HG03520 (cell line): ENCODE measurements around the gene TSEN54.

ENCODE experiments used
- ATAC-seq: cut with Tn5 transposase; IDR thresholded peaks from one replicate; pipeline ENCODE4 v1.9.1; 2021; ENCODE audit warnings: mild to moderate bottlenecking, moderate library complexity; ENCODE audit not compliant: unreplicated experiment

Gene TSEN54

DNA sequence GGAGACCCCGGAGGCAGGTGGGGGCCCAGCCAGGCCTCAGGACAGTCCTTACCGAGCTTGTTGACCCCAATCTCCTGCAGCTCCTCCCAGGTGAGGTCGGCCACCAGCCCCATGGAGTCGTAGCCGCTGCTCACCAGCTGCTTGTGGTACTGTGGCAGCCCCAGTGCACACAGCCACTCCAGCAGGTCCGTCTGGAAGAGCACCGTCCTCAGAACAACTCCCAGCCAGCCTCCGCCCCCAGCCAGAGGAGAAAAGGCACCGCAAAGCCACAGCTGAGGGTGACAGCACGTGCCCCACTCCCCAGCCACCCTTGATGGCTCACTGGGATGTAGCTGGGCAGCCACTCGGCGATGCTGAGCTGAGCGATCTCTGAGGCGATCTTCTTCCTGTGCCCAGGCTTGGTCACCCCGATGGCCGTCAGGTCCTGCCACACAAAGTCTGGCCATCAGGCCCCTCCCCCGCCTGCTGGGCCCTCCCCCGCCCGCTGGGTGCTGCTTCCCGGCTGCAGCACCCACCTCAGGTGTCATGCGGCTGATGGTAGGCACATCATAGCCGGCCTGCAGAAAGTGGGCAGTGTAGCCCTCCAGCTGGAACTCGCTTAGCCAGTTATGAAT, 12.9 kb upstream of the TSEN54 start:
- no peak for ATAC-seq

DNA sequence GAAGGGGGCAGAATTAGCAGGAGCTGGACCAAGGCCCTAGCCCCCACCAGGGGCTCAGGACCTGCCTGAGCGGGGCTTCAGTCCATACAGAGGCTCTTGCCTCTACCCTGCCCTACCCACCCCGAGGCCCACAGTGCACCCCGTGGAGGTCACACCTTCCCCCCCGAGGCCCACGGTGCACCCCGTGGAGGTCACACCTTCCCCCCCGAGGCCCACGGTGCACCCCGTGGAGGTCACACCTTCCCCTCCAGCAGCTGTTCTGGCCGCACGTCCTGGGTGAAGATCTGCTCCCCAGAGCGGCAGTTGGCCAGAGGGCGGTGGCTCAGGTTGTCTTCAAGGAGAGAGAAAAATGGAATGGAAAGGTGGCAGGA, 12.4 kb upstream of the TSEN54 start:
- no peak for ATAC-seq

DNA sequence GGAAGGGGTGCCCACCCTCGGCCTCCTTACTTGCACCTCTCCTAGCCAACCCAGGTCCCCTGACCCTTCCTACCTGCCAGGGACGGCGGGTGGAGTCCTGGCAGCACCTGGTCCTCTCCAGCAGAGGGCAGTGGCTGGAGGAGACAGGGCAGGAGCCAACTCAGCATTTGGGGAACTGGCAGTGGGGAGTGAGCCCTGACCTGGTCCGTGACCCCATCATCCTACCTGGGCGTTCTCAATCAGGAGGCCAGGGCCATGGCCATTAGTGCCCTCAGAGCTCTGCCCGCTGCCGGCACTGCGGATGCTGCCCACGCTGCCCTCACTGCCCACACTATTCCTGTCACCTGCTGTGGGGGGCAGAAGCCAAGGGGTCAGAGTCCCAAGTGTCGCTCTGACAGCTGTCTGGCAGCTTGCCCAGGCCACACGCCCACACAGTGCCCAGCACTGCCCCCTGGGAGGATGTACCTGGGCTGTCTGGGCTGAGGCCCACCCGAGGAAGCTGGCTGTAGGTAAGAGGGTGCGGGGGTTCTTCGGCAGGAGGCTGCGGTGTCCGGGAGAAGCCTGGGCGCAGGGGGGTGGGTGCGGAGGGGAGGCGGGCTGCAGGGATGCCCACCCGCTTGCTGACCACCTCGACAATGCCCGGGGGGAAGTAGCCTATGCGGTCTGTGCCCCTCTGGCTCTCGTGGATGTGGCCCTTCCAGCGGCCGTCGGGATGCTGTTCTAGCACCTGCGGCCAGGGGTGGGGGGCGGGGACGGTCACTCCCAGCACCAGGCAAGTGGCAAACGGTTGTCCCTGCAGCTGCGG, 11.8 kb upstream of the TSEN54 start:
- ATAC-seq = no peak

DNA sequence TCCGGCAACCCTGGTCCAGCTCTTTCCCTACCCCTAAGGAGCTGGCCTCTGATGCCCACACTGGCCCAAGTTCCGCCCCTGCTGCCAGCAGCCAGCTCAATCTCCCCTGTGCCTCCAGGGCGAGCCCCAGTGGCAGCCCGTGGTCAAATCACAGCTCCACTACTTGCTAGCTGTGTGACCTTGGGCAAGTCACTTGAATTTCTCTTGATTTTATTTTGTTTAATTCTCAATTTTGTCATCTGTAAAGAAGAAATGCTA, 11.2 kb upstream of the TSEN54 start:
- ATAC-seq = no peak

DNA sequence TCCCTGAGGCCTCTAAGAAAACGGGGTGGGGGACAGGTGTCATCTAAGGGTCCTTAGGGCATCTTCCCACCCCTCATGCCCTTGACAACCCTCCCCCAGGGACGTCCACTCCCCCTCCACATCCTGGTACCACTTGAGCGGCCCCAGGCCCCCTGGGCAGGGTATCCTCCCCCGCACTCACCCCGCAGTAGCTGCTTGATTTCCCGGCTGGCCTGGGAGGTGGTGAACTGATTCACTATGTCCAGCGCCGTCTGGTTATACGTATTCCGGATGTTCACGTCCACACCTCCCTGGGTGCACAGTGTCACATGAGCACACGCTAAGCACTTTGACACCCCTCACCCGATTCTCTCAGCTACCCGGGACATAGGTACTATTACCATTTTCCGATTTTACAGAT, 10.7 kb upstream of the TSEN54 start:
- no peak for ATAC-seq

DNA sequence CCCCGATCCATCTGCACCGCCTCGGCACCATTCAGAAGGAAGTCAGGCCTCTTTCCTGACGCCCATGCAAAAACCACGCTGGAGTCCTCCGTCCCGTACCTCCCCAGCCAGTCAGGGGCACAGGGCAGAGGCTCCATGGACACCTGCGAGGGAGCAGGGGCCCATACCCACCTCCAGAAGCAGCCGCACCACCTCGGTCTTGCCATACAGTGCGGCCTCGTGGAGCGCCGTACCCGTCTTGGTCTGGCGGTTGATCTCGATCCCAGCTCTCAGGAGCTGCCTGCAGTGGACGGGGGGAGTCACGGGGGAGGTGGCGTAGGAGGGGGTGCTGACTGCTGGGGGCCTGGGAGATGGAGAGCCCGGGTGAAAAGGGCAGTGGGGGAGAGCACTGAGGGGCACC, 10.2 kb upstream of the TSEN54 start:
- no peak for ATAC-seq

DNA sequence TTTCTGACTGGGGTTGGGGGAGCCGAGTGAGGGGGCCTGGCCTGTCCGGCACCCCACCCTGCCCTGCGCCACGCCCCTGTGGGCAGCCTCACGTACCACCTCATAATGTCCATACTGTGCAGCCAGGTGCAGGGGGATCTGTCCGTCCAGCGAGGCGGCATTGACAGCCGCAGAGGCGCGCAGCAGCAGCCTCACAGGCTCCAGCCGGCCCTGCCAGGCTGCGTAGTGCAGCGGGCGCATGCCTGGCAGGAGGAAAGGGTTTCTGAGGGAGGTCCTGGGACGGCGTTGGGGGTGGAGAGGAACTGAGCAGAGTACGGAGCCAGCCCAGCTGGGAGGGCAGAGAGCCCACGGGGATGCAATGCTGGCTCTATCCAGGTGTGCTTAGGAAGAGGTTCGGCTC, 9.4 kb upstream of the TSEN54 start:
- ATAC-seq = no peak

DNA sequence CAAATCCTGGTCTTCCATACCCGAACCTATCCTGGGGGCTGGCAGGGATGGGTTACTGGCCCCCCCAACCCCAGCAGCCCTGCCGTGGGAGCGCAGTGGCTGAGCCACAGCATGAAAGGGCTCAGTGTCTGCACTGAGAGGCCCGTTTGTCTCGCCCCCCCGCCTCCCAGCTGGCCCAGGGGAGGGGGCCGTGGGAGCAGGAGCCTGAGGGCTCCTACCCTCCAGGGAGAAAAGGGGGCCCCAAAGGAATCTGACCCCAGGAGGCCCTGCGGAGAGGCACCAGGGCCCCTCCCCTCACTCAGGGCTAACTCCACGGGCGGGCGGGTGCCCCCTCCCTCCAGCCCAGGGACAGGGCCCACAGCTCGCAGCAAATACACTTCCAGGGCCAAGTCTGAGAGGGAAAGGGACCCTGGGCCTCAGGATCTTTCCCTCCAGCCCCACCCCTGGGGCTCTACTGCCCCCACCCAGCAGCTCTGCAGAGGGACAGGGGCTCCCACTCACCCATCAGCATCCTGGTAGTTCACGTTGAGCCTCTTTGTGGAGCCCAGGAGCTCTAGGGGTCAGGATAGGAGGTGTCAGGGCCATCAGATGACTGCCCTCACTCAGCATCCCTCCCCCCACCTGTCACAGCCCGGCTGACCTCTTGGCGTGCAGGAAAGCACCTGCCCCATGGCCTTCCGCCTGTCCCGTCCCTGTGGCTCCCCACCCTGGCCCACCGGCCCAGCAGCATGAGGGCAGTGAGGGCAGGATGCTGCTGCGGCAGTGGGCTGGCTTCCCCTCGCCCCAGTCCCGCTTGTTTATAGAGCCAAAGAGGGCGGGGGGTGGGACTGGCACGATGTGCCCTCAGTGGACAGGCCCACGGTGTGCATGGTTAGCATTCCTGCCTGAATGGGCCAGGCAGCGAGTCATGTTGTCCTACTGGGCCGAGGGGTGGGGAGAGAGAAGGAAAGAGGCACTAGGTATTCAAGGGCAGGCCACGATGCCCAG, 8.3 kb upstream of the TSEN54 start:
- no peak for ATAC-seq

DNA sequence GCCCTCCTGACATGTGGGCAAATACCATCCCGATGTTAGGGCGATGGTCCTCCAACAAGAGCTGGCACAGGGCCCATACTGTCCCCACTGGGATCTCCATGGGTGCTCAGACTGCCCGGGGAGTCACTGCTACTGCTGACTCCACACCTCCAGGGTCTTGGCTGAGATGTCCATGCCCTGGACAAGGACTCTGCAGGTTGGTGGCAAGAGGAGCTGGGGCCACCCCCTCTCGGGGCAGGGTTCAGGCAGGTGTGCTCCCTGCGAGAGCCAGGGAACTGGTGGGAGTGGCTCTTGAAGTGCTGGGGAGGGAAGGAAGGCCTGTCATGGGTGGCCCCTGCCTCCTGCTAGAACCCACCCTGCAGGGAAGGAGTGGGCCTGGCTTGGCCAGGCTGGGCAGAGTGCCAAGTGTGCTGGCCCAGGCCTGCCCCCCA, 7.4 kb upstream of the TSEN54 start:
- ATAC-seq = no peak

DNA sequence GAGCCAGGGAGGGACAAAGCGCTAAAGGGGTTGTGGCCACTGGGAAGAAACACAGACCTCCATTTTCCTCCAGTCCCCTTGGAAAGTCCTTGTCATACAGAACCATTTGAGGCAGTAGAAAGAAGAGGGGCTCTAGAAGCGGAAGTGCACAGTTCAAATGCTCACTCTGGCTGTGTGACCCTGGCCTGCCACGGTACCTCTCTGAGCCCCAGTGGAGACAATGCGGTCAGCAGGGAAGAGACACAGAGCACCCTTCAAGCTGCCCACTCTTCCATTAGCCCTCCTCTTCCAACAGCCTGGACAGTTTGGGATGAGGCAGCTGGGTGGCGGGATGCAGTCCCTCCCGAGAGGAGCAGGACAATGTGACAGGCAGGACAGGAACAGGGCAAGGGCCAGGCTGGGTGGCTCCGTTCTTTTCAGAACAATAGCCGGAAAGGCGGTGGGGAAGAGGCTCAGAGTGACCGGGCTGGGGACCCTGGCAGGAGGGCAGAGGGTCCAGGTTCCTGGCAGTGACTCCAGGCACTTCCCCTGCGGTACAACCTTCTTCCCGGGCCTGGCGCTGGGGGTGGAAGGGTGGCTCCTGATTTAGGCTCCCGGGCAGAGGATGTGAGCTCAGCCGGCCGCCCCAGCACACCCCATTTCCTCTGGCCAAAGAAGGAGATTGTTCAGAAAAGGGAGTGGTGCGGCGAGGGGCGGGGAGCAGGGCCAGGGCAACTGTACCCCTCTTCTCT, 6.6 kb upstream of the TSEN54 start:
- ATAC-seq = no peak

DNA sequence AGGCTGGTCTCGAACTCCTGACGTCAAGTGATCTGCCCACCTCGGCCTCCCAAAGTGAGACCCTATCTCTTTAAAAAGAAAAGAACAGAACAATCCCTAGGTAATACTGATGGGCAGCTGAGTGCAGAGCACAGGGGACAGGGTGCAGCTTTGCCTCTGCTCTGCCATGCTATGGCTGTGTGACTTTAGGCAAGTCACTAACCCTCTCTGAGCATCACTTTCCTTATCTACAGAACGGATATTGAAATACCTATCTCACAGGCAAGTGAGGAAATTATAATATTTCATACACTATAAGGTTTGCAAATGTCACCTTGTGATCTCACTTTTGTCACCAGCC, 5.1 kb upstream of the TSEN54 start:
- ATAC-seq = no peak

DNA sequence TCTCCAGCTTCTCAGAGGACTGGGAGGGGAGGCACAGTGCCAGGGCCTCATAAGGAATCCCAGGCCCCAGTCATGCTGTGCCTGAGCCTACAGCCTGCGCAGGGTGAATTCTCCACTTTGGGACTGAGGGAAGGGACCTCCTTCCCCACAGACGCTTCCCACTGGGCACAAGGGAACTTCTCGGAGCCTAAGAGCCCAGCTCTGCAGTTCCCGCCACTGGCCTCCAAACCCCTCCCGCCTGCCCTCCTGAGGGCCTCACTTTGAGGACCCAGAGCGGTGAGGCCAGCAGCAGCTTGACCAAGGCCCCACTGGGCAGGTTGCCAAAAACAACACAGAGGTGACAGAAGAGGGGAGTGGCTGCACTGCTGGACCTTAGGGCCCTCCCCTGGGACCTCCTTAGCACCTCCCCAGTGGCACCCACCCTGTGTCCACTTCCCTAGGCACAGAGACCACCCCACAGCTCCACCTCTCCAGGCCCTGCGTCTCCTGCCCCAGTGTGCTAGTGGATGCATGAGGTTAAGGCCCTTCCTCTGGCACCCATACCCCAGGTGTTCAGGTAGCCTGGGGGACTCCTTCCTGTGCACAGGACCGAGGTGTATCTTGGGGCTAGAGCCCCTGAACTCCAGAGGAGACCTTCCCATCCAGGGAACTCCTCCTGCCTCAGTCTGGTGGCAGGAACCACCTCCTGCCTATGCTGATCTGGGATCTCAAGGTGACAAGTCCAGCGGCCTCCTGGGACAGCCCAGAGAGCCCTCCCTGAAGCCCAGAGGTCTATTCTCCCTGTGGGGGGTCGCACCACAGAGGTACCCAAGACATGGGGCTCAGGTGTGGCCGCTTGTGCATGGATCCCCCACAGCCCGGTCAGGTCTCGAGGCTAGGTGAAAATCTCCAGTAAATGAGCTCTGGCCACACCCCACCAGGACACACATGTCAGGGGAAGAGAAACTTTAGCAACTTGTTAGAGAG, 4.4 kb upstream of the TSEN54 start:
- ATAC-seq = no peak

DNA sequence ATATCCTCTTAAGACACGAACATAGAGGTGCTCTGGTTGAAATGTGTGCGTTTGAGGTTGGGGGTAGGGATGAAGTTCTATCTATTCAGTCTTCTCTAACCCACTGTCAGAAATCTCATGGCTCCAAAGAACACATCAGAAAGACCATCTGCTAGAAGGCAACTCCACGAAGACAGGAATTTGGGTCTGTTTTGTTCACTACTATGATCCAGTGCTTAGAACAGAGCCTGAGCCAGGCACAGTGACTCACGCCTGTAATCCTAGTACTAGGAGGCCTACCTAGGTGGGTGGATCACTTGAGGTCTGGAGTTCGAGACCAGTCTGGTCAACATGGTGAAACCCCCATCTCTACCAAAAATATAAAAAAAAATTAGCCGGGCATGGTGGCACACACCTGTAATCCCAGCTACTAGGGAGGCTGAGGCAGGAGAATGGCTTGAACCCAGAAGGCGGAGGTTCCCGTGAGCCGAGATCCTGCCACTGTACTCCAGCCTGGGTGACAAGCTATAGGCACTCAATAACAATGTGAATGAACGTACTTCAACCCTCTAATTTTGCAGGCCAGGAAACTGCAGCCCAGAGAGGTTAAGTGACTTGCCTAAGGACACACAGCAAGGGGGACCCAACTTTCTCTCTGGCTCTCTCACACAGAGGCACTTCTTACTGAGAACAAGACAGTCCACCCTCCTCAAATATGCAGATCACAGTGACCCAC, 3.2 kb upstream of the TSEN54 start:
- ATAC-seq = no peak

DNA sequence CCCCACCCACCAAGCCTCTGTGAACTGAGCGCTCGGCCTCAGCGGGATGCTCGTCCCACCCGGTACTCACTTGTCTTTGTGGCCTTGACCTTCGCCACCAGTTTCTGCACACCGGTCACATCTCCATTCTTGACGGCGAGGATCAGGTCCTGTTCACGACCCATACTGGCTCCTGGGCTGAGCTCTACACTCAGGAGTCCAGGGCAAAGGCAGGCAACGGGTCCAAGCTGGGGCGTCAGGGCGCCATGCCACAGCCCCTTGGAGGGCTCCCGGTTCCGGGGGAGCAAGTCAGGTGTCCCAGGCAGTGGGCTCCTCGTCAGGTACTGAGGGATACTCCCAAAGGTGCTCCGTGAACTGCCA, 2.7 kb upstream of the TSEN54 start:
- ATAC-seq = no peak

DNA sequence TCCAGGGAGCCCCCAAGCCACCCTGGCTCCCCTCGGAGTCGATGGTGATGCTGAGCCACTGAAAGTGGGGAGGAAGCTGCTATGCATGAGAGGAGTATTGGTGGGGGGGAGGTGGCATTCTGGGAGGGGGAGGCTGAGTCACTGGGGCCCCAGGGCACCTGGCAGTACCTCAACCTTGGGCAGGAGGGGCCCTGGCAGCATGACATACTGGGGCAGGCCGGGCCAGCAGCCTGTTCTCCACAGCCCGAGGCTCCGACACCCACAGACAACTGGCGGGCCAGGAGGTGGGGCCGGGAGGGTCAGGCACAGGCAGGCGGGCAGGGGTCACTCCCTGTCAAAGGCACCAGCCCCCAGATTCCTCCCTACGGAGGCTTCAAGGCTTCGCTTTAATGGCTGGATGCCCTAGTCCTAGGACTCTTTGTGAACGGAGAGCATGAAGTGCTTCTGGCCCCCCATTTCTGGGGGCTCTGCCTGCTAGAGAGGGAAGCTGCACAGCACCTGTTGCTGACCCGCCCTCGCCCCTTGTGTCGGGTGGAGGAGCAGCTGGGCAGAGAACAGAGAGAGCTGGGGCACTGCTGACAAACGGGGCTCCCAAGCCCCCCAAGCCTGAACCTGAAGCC, 1.9 kb upstream of the TSEN54 start:
- no peak for ATAC-seq

DNA sequence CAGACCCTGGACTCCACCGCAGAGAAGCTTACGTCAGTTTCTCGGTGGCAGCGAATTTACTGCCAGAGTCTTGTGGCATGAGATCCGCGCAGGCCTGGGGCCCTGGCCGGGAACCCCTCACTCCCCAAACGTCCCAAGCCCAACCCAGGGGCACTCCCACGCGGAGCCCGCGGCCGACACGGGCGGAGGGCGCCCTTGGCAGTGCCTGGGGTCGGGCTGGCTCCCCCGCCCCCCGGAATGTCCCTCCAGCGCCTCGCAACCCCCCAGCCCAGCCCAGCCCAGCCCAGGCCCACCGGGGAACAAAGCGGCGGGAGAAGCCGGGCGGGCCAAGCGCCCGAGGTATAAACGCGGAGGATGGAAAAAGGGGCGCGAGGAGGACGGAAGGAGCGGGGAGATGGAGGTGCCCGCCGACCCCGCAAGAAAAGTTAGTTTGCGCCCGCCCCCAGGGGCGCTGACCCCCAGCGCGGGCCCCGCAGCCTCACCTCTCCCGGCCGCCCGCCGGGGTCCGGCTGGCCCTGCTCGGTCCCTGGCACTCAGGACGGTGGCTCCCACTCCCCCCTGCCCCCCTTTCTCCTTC, 1.3 kb upstream of the TSEN54 start:
- ATAC-seq = no peak

DNA sequence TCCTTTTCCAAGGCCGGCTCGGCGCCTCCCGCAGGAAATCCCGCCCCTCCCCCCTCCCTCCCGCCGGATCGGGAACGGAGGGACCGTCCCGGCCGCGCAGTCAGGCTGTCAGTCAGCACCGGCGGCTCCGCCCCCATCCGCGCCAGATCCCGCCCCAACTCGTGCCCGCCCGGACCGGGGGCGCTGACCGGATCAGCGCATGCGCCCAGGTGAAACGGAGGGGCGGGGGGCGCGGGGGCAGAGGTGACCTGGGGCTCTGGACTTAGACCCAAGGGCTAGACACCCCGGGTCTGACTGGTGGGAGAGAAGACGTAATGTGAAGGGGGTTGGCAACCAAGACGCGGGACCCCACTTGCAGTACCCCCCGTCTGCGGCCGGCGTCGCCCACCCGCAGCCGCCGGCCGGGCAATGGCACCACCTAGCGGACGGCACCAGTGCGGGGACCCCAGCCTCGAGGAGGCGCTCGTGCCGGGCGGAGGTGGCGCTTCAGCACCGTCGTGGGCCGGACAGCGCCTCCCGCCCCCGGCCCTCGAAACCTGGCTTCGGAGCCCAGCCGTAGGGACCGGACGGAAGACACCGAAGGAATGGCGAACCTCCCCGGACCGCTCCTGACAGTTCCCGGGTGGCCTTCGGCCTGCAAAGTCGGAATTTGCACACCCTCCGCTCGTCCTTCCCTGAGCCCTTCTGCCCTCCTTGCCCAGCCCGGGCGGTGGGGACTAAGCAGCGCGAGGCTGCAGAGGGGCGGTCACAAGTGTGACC, 653 bp upstream of the TSEN54 start, which contains the start of gene CASKIN2:
Gene CASKIN2, minus strand, starts transcription at position 42 of the 759 bp plus-strand sequence. CDS start 1,733 bp downstream, outside the sequence.
- peak; percentile 32 for ATAC-seq
